Thymus (tissue), 11 donors: ENCODE measurements around the gene RGCC. TPM values are rescaled to one million over a fixed set of nuclear protein-coding genes. Genes with fewer than 3 reads are reported as not detected.

Source experiments
- DNase-seq, 9 donors: peaks; one replicate each; pipeline ENCODE4 v3.0.0-alpha.2; 2013; ENCODE audit warnings: low spot score in 9 of 9, low read depth in 6 of 9, missing footprints in 1 of 9
- H3K27ac ChIP-seq, 2 donors: one replicate each; pipeline ENCODE4 v1.5.1; 2013; ENCODE audit warnings: control low read depth in 1 of 2, low read depth in 1 of 2, low read length in 1 of 2, mild to moderate bottlenecking in 1 of 2, moderate library complexity in 1 of 2
- H3K27me3 ChIP-seq, 2 donors: one replicate each; pipeline ENCODE4 v1.5.1; 2013; ENCODE audit warnings: low read length in 1 of 2; ENCODE audit not compliant: control insufficient read depth in 2 of 2, insufficient read depth in 1 of 2
- H3K36me3 ChIP-seq, 2 donors: one replicate each; pipeline ENCODE4 v1.5.1; 2013; ENCODE audit warnings: low read length in 1 of 2, mild to moderate bottlenecking in 1 of 2, moderate library complexity in 1 of 2; ENCODE audit not compliant: control insufficient read depth in 2 of 2, insufficient read depth in 2 of 2
- H3K4me1 ChIP-seq, 2 donors: one replicate each; pipeline ENCODE4 v1.5.1; 2013; ENCODE audit warnings: low read length in 2 of 2; ENCODE audit not compliant: control insufficient read depth in 2 of 2, insufficient read depth in 2 of 2
- H3K4me3 ChIP-seq, 2 donors: one replicate each; pipeline ENCODE4 v1.5.1; 2013; ENCODE audit warnings: low read length in 2 of 2, control low read depth in 1 of 2, mild to moderate bottlenecking in 1 of 2
- H3K9me3 ChIP-seq, 2 donors: one replicate each; pipeline ENCODE4 v1.5.1; 2013; ENCODE audit warnings: low read length in 1 of 2, mild to moderate bottlenecking in 1 of 2; ENCODE audit not compliant: control insufficient read depth in 2 of 2, insufficient read depth in 1 of 2
- WGBS: extraction: QIAGEN DNeasy Blood & Tissue Kit; methylation state at CpG from one replicate; pipeline ENCODE4 v1.1.7; 2013; 5-methylcytosine and 5-hydroxymethylcytosine counted together
- polyA plus RNA-seq: library from polyadenylated mRNA; stranded (reverse); fragments of 200-250 nt; gene quantifications from one replicate; pipeline ENCODE4 v1.2.3, GENCODE V29; 2013
- total RNA-seq: library from RNA; stranded (reverse); fragments of 120-200 nt; gene quantifications from one replicate; pipeline ENCODE4 v1.2.4, GENCODE V29; 2013
- donor health status: healthy.

The RGCC gene
- total and polyA plus RNA-seq, 2 donors = 50.1 to 120 TPM

DNA sequence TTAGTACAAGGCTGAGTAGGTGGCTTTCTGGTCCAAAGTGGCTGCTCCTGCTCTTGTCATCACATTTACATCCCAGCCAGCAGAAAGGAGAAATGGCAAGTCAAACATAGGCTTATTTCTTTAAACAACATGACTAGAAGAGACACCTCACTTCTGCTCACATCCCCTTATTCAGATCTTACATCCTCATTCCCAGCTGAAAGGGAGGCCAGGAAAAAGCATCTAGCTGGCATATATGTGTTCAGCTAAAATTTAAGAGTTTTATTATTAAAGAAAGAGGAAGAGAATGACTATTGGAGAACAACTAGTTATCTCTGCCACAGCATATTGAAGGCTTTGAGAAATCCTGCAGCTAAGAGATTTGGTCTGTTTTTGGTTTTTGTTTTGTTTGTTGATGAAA lies 34.1 kb downstream of the RGCC start:
- no peaks in the 10 kb centered on the region for H3K36me3 ChIP-seq
- no peaks in the 10 kb centered on the region for H3K27me3 ChIP-seq
- peak overlapping the region in 1 of 2 donors; percentile 95 for H3K27ac ChIP-seq
- peaks cover 0 to 6% of the 10 kb centered on the region in 2 donors for H3K9me3 ChIP-seq
- peaks cover 35 to 75% of the 10 kb centered on the region in 2 donors for H3K4me1 ChIP-seq
- DNase-seq = no peak
- no peak overlapping the region for H3K4me3 ChIP-seq

DNA sequence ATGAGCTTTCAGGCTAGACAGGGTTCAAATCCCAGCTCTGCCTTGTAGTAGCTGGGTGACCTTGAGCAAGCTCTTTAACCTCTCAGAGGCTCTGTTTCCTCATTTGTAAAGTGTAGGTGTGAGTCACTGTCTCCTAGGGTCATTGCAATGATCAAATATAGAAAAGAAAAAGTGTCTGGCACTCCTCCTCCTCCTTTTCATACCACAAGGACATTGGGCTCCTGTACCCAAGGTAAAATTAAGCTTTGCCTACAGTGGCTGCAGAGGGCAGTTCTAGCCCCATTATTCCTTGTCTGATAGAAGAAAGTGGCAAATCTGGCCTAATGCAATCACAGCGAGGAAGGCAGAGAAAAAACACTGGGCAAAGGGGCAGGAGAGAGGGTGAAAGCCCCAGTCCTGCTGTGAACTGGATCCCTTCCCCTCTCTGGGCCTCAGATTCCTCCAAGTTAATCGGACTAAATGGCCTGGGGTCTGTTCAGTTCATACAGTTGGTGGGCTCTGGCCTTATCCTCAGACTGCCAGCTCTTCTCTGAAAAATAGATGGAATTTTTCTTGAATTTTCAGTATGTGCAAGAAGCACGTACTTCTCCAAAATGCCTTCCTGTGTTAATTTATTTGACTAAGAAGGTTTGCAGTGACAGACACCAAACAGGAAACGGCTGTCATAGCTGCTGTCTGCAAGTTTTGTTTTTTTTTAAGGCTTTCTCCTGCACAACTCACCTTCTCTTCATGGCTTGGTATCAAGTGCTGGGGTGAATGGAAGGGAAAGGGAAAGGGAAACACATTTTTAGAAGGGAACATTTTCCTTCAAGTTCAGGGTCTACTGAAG lies 35.3 kb downstream of the RGCC start:
- Histone ChIP-seq H3K9me3 (no peaks in the 10 kb centered on the region), H3K27me3 (no peaks in the 10 kb centered on the region), H3K4me1 (peaks cover 44 to 77% of the 10 kb centered on the region in 2 donors), H3K27ac (peak overlapping the region; percentile 95 to 98), H3K4me3 (peak overlapping the region in 1 of 2 donors; percentile 3), H3K36me3 (no peaks in the 10 kb centered on the region)
- WGBS = 13% methylated on average over 4 of the region's 4 CpGs
- DNase-seq = peak in 5 of 9 donors; percentile 57 to 88 (median 60)

DNA sequence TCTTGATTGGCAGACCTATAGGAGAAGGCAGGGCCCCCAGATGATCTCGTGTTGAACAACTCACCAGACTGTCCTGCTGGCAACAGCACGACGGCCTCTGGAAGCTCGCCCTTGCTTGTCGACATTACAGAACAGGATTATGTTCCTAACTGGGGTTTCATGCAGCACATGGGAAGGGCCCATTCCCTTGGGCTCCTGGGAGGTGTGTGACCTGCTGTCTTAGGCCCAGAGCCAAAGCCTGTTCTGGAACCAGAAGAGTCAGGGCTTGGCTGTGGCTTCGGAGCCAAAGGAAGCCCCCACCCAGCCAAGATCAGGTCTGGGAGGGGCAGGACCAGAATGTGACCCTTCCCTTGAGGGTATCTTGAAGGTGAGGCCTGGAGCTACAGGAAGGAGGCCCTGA lies 36.9 kb downstream of the RGCC start:
- Histone ChIP-seq H3K9me3 (no peaks in the 10 kb centered on the region), H3K27me3 (no peaks in the 10 kb centered on the region), H3K36me3 (no peaks in the 10 kb centered on the region), H3K4me3 (no peak overlapping the region), H3K4me1 (peaks cover 41 to 80% of the 10 kb centered on the region in 2 donors), H3K27ac (peak overlapping the region; percentile 3 to 8)
- no peak for DNase-seq
- WGBS = 85% methylated on average over 6 of the region's 6 CpGs

DNA sequence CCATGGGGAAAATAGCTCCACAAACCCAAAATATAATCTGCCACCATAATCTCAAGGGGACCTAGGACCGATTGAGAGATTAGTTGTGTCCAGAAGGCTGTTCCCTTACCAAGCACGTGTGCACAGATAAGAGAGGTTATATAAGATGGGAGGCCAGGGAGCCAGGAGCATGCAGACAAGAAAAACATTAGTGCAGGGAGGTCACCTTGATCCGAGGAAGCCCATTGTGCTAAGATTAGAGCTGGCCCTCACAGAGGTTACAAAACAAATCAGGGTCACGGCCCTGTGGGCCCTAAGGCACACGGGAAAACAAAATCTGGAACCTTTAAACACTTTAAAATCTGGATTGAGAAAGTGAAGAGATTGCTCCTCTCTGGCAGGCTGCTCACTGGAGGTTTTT lies 37.7 kb downstream of the RGCC start:
- Histone ChIP-seq H3K27ac (no peak overlapping the region), H3K27me3 (no peaks in the 10 kb centered on the region), H3K36me3 (no peaks in the 10 kb centered on the region), H3K4me1 (peaks cover 47 to 88% of the 10 kb centered on the region in 2 donors), H3K9me3 (no peaks in the 10 kb centered on the region), H3K4me3 (no peak overlapping the region)
- no peak for DNase-seq
- WGBS = 85% methylated on average over 5 of the region's 5 CpGs

DNA sequence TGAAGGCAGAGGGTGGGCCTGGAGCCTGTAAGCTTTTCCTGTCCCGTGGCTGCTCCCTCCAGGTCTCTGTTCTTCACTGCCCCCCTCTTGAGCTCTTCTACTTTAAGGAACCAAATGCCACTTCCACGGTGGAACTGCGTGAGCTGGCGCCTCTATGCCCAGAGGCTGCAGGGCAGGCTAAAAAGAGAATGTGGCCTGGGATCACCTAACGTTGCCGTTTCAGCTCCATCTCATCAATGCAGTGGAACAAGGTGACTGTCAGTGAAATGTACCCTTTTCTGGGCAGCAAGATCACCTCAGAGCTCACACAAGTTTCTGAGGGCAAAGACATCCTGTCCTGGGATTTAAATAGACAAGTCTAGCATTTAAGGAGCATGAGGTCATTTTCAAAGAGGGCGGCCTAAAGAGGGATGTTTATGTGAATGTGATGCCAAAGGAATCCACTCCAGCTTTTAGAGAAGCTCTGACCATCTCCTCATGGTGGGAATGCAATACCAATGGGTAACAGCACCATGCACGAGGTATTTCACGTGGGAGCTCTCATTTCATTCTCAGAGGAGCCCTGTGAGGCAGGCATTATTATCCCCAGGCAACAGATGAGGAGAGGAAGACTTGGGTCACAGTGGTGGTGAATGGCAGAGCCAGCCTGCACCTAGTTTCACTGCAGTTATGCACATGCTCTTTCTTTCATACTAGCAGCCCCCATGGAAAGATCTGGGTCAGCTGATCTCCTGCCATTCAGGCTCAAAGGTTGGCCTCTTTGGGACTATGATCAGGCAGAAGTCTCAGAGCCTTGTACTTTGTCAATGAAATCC lies 39.3 kb downstream of the RGCC start:
- no peak for DNase-seq
- Histone ChIP-seq H3K9me3 (no peaks in the 10 kb centered on the region), H3K27ac (no peak overlapping the region), H3K27me3 (no peaks in the 10 kb centered on the region), H3K4me1 (peaks cover 56 to 94% of the 10 kb centered on the region in 2 donors), H3K36me3 (no peaks in the 10 kb centered on the region), H3K4me3 (no peak overlapping the region)
- WGBS = 82% methylated on average over 9 of the region's 9 CpGs

DNA sequence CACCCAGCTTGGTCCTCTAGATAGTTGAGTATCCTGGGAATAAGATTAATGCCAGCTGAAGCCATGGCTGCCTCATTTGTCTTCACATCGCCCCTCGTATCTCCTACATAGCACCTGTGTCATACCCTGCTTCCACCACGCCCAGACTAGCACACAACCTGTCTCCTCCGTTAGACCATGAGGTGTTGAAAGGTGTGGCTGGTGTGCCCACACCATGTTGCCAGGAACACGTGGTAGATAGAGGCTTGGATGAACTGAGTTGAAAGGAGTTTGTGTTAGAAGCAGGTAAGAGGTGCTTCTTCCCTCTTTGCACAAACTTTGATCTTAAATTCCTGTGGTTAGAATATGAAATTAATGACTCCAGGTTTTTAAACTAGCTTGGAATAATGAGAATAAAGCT lies 40.1 kb downstream of the RGCC start:
- no peak for DNase-seq
- WGBS = 94% methylated on average over 5 of the region's 5 CpGs
- H3K36me3 ChIP-seq = peaks cover 0 to 2% of the 10 kb centered on the region in 2 donors
- H3K27me3 ChIP-seq = no peaks in the 10 kb centered on the region
- no peak overlapping the region for H3K27ac ChIP-seq
- H3K4me3 ChIP-seq = no peak overlapping the region
- H3K4me1 ChIP-seq = peaks cover 59 to 93% of the 10 kb centered on the region in 2 donors
- no peaks in the 10 kb centered on the region for H3K9me3 ChIP-seq

DNA sequence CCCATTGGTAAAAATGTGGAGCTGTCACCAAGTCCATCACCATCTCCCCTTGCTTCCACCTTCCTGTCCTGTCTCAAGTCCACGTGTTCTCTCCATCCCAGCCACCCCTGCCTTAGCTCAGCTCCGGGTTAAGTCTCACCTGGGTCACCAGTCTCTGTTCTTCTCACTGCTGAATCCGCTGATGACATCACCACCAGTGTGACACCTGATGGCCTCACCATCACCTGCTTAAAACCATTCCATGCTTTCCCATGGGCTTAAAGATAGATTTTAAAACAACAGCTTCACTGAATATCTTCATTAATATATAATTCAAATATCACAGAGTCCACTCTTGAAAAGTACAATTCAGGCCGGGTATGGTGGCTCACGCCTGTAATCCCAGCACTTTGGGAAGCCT lies 42.1 kb downstream of the RGCC start:
- 98% methylated on average over 5 of the region's 5 CpGs for WGBS
- peaks cover 59 to 90% of the 10 kb centered on the region in 2 donors for H3K4me1 ChIP-seq
- no peak for DNase-seq
- H3K27me3 ChIP-seq = no peaks in the 10 kb centered on the region
- H3K4me3 ChIP-seq = no peak overlapping the region
- no peak overlapping the region for H3K27ac ChIP-seq
- H3K9me3 ChIP-seq = peaks cover 0 to 5% of the 10 kb centered on the region in 2 donors
- H3K36me3 ChIP-seq = peaks cover 0 to 2% of the 10 kb centered on the region in 2 donors

DNA sequence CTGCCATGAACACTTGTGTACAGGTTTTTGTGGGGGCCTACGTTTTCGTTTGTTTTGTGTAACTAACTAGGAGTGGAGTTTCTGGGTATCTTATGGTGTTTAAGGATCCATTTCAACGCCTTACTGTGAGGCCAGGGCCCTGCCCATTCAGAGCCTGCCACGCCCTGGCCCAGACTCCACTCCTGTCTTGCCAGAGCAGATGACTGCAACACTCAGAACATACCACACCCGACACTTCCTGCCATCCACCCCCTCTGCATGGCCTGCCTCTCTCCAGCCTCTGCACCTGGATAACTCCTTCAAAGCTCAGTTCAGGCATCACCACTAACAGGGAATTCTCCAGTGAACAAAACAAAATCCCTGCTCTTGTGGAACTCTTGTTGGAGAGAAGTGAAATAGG lies 43.2 kb downstream of the RGCC start:
- H3K4me1 ChIP-seq = peaks cover 59 to 82% of the 10 kb centered on the region in 2 donors
- H3K4me3 ChIP-seq = no peak overlapping the region
- 54% methylated on average over 5 of the region's 5 CpGs for WGBS
- peaks cover 0 to 5% of the 10 kb centered on the region in 2 donors for H3K9me3 ChIP-seq
- H3K27me3 ChIP-seq = no peaks in the 10 kb centered on the region
- H3K36me3 ChIP-seq = peaks cover 0 to 2% of the 10 kb centered on the region in 2 donors
- peak in 3 of 9 donors; percentile 50 to 79 (median 59) for DNase-seq
- peak overlapping the region; percentile 67 to 98 for H3K27ac ChIP-seq

DNA sequence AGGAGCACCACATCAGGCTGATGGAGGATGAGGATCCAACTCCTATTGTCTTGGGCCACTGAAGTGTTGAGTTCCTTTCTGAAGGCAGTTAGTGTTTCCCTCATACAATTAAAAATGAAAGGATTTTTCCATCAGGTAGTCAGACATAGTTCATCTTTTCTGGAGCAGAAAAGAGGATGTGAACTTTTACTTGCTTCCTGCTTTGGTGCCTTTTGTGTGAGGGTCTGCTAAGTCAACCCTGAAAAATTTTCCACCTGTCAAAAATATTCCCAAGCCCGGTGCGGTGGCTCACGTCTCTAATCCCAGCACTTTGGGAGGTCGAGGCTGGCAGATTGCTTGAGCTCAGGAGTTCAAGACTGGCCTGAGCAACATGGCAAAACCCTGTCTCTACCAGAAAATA lies 43.9 kb downstream of the RGCC start:
- H3K4me3 ChIP-seq = no peak overlapping the region
- peaks cover 0 to 5% of the 10 kb centered on the region in 2 donors for H3K9me3 ChIP-seq
- DNase-seq = no peak
- peak overlapping the region; percentile 90 to 98 for H3K27ac ChIP-seq
- H3K36me3 ChIP-seq = peaks cover 0 to 2% of the 10 kb centered on the region in 2 donors
- 57% methylated on average over 4 of the region's 4 CpGs for WGBS
- peaks cover 54 to 74% of the 10 kb centered on the region in 2 donors for H3K4me1 ChIP-seq
- no peaks in the 10 kb centered on the region for H3K27me3 ChIP-seq
